ENCODE results near the gene ELK3. TPM values are rescaled to one million over a fixed set of nuclear protein-coding genes. Genes with fewer than 3 reads are reported as not detected.

ELK3 gene
- total RNA-seq, 2 experiments from 2014 or later = 26.8 to 31.5 TPM

- H3K36me3 ChIP-seq (ENCODE audit: insufficient read depth, low read length) = peaks cover 69% of the 10 kb centered on the region
- DNase-seq = no peak
- Mint-ChIP-seq H3K27me3 (no peaks in the 10 kb centered on the region), H3K36me3 (ENCODE audit: low read depth) (peaks cover 85% of the 10 kb centered on the region), H3K4me1 (ENCODE audit: low read depth) (peaks cover 64% of the 10 kb centered on the region), H3K27ac (no peak overlapping the region), H3K4me3 (no peak overlapping the region), H3K9me3 (no peaks in the 10 kb centered on the region)
- H3K4me1 ChIP-seq (ENCODE audit: insufficient read depth, low read length) = peaks cover 42% of the 10 kb centered on the region
- ATAC-seq (ENCODE audit: poor library complexity) = no peak
- ChIA-PET POLR2A (no interaction called here), CTCF (interaction anchor here (2.3 kb wide), 1 partner anchor 269 kb away, joined by 5 read pairs; no protein-coding TSS in a partner anchor)
- intact Hi-C loops (cut with DNase I, micrococcal nuclease) = no loop called here
- no peak overlapping the region for H3K4me3 ChIP-seq (ENCODE audit: low read length)
- no peak for TF ChIP-seq CTCF (IDR thresholded peaks at IDR 0.05)
- H3K9me3 ChIP-seq (ENCODE audit: control insufficient read depth in 1 of 2, insufficient read depth in 1 of 2, low read length in 2 of 2) = no peaks in the 10 kb centered on the region
- H3K27ac ChIP-seq (ENCODE audit: low read depth in 1 of 2, low read length in 2 of 2) = no peak overlapping the region
- H3K27me3 ChIP-seq (ENCODE audit: control insufficient read depth in 1 of 2, insufficient read depth in 2 of 2, low read length in 2 of 2) = no peaks in the 10 kb centered on the region
Measured at GRCh38 chr12:96248136-96248931, 54.2 kb downstream of the ELK3 start.

- Mint-ChIP-seq H3K4me1 (ENCODE audit: low read depth) (peaks cover 67% of the 10 kb centered on the region), H3K9me3 (no peaks in the 10 kb centered on the region), H3K36me3 (ENCODE audit: low read depth) (peaks cover 88% of the 10 kb centered on the region), H3K27ac (peak overlapping the region; percentile 47), H3K27me3 (no peaks in the 10 kb centered on the region), H3K4me3 (no peak overlapping the region)
- Histone ChIP-seq H3K9me3 (ENCODE audit: control insufficient read depth in 1 of 2, insufficient read depth in 1 of 2, low read length in 2 of 2) (no peaks in the 10 kb centered on the region), H3K4me1 (ENCODE audit: insufficient read depth, low read length) (peaks cover 47% of the 10 kb centered on the region), H3K4me3 (ENCODE audit: low read length) (no peak overlapping the region), H3K27me3 (ENCODE audit: control insufficient read depth in 1 of 2, insufficient read depth in 2 of 2, low read length in 2 of 2) (no peaks in the 10 kb centered on the region), H3K27ac (ENCODE audit: low read depth in 1 of 2, low read length in 2 of 2) (no peak overlapping the region), H3K36me3 (ENCODE audit: insufficient read depth, low read length) (peaks cover 69% of the 10 kb centered on the region)
- TF ChIP-seq CTCF (IDR thresholded peaks at IDR 0.05) = no peak
- DNase-seq (no peak), ATAC-seq (ENCODE audit: poor library complexity) (no peak)
- ChIA-PET CTCF (no interaction called here), POLR2A (interaction anchor here (0.8 kb wide), 1 partner anchor 12 kb away, joined by 3 read pairs; no protein-coding TSS in a partner anchor)
- intact Hi-C loops (cut with DNase I, micrococcal nuclease) = loop anchor here in 1 of 2 experiments (10.0 kb wide), 1 partner anchor 55 kb away; no protein-coding TSS in a partner anchor
Measured at GRCh38 chr12:96249196-96250118, 55.3 kb downstream of the ELK3 start.

- ATAC-seq (ENCODE audit: poor library complexity) (no peak), DNase-seq (no peak)
- ChIA-PET POLR2A (interaction anchor here (0.8 kb wide), 1 partner anchor 13 kb away, joined by 3 read pairs; no protein-coding TSS in a partner anchor), CTCF (no interaction called here)
- H3K27ac Mint-ChIP-seq = peak overlapping the region; percentile 47
- H3K27ac ChIP-seq (ENCODE audit: low read depth in 1 of 2, low read length in 2 of 2) = no peak overlapping the region
- intact Hi-C loops (cut with DNase I, micrococcal nuclease) = loop anchor here in 1 of 2 experiments (10.0 kb wide), 1 partner anchor 55 kb away; no protein-coding TSS in a partner anchor
- H3K4me3 Mint-ChIP-seq = no peak overlapping the region
- H3K4me1 ChIP-seq (ENCODE audit: insufficient read depth, low read length) = peaks cover 51% of the 10 kb centered on the region
- H3K36me3 Mint-ChIP-seq (ENCODE audit: low read depth) = peaks cover 87% of the 10 kb centered on the region
- no peaks in the 10 kb centered on the region for H3K27me3 Mint-ChIP-seq
- H3K27me3 ChIP-seq (ENCODE audit: control insufficient read depth in 1 of 2, insufficient read depth in 2 of 2, low read length in 2 of 2) = no peaks in the 10 kb centered on the region
- H3K9me3 ChIP-seq (ENCODE audit: control insufficient read depth in 1 of 2, insufficient read depth in 1 of 2, low read length in 2 of 2) = no peaks in the 10 kb centered on the region
- no peak overlapping the region for H3K4me3 ChIP-seq (ENCODE audit: low read length)
- no peaks in the 10 kb centered on the region for H3K9me3 Mint-ChIP-seq
- H3K4me1 Mint-ChIP-seq (ENCODE audit: low read depth) = peaks cover 63% of the 10 kb centered on the region
- TF ChIP-seq CTCF (IDR thresholded peaks at IDR 0.05) = no peak
- peaks cover 74% of the 10 kb centered on the region for H3K36me3 ChIP-seq (ENCODE audit: insufficient read depth, low read length)
Measured at GRCh38 chr12:96250119-96250685, 56.0 kb downstream of the ELK3 start.
